Stimulated activated naive B cell treated with anti-CD40 and anti-IgM and Interleukin-4, amounts not matched to agents 10 μg/mL and 1 μg/mL and 100 μg/mL, for 72 hours (primary cell): Measurements from ENCODE around the gene PDYN.

ENCODE experiments used
- ATAC-seq, 2 donors: fragments of 150-1000 bp; cut with Tn5 transposase; replicated peaks; 2 replicates each; pipeline ENCODE4 v1.10.0; 2021; ENCODE audit warnings: moderate library complexity in 1 of 2
- DNase-seq: peaks from one replicate; pipeline ENCODE4 v3.0.0; 2021
- H3K27ac Mint-ChIP-seq: one replicate; pipeline ENCODE4 v1.8.0; 2022; ENCODE audit warnings: mild to moderate bottlenecking, mixed read lengths
- H3K27me3 Mint-ChIP-seq, 2 donors: one replicate each; pipeline ENCODE4 v1.8.0; 2022; ENCODE audit warnings: mixed read lengths in 2 of 2
- H3K36me3 Mint-ChIP-seq, 2 donors: one replicate each; pipeline ENCODE4 v1.8.0; 2022; ENCODE audit warnings: mixed read lengths in 2 of 2, mild to moderate bottlenecking in 1 of 2
- H3K4me1 Mint-ChIP-seq, 2 donors: one replicate each; pipeline ENCODE4 v1.8.0; 2022; ENCODE audit warnings: mixed read lengths in 2 of 2, mild to moderate bottlenecking in 1 of 2
- H3K4me3 Mint-ChIP-seq, 2 donors: one replicate each; pipeline ENCODE4 v1.8.0; 2022; ENCODE audit warnings: mild to moderate bottlenecking in 2 of 2, mixed read lengths in 2 of 2, moderate library complexity in 1 of 2
- H3K9me3 Mint-ChIP-seq, 2 donors: one replicate each; pipeline ENCODE4 v1.8.0; 2022; ENCODE audit warnings: mixed read lengths in 2 of 2, mild to moderate bottlenecking in 1 of 2

Gene PDYN

DNA sequence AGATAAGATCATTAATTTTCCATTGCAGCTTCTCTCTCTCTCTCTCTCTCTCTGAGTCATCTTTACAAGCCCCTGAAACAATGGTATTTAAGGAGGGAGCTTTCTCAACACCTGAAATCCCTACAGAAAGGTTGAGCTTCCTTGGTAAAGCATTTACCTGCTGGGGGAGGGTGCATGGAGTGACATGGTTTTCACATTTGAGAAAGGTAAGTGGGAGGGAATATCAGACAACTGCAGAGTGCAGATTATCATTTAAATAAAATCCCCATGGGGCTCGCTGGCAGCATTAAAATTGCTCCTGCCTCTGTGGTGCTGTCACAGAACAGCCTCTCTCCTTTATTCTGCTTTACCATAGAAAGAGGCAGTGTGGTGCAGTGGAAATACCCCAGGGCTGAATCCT, 10.3 kb upstream of the PDYN start:
- DNase-seq (no peak), ATAC-seq (no peak)
- no peaks in the 10 kb centered on the region for H3K4me1 Mint-ChIP-seq
- H3K4me3 Mint-ChIP-seq: no peak overlapping the region
- peaks cover 20 to 32% of the 10 kb centered on the region in 2 donors for H3K27me3 Mint-ChIP-seq
- H3K36me3 Mint-ChIP-seq: no peaks in the 10 kb centered on the region
- no peaks in the 10 kb centered on the region for H3K9me3 Mint-ChIP-seq
- no peak overlapping the region for H3K27ac Mint-ChIP-seq

DNA sequence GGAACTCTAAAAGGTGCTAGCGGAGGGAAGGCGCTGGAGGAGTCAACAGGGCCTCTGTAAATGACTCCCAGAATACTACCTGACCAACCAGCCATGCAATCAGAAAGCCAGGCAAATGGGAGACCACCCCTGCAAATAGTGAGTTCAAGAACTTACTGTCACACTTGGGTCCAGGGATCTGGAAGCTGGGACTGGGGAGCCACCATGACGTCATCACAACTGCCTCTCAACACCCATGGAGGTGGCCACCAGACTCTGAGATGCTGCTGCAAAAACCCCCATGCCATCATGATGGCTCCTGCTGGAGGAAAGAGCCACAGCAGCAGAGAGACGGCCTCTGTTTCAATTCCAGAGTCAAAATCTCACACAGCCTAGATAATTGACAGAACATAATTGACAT, 8.5 kb upstream of the PDYN start:
- Mint-ChIP-seq H3K27ac (no peak overlapping the region), H3K27me3 (peaks cover 29 to 36% of the 10 kb centered on the region in 2 donors), H3K9me3 (no peaks in the 10 kb centered on the region), H3K36me3 (no peaks in the 10 kb centered on the region), H3K4me3 (no peak overlapping the region), H3K4me1 (no peaks in the 10 kb centered on the region)
- ATAC-seq (no peak), DNase-seq (no peak)

DNA sequence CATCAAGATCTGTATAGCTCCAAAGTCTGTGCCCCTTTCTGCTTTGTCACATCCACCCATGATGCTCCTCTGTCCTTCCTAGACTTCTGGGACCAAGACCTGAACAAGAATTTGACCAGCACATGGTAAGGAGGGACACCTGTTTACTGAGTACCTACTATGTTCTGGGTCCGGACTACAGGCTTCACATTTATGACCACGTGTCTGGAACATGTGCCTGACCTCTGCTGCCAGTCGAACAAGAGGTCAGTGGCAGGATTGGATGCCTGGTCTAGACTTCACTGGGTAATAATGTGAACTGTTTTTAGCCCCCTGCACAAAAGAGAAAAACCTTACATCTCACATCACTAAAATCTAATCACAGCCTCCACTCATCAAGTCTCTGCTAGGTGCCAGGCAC, 7.3 kb upstream of the PDYN start:
- H3K27ac Mint-ChIP-seq: no peak overlapping the region
- no peaks in the 10 kb centered on the region for H3K4me1 Mint-ChIP-seq
- DNase-seq (no peak), ATAC-seq (no peak)
- H3K27me3 Mint-ChIP-seq: peaks cover 42 to 44% of the 10 kb centered on the region in 2 donors
- no peak overlapping the region for H3K4me3 Mint-ChIP-seq
- no peaks in the 10 kb centered on the region for H3K9me3 Mint-ChIP-seq
- no peaks in the 10 kb centered on the region for H3K36me3 Mint-ChIP-seq

DNA sequence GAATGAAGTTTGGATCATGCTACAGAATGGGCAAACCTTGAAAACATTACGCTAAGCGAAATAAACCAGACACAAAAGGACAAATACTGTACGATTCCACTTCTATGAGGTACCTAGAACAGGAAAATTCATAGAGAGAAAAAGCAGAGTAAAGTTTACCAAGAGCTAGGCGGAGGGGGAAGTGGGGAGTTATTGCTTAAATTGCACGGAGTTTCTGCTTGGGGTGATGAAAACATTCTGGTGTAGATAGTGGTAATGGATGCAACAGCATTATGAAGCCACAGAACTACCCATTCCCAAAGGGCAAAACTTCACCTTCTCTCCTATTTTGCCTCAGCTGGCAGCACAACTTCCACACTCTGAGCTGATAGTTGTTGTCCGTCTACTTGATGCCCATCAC, 6.4 kb upstream of the PDYN start:
- ATAC-seq (no peak), DNase-seq (no peak)
- H3K4me3 Mint-ChIP-seq: no peak overlapping the region
- no peaks in the 10 kb centered on the region for H3K36me3 Mint-ChIP-seq
- no peak overlapping the region for H3K27ac Mint-ChIP-seq
- no peaks in the 10 kb centered on the region for H3K4me1 Mint-ChIP-seq
- no peaks in the 10 kb centered on the region for H3K9me3 Mint-ChIP-seq
- peaks cover 48% of the 10 kb centered on the region in 2 donors for H3K27me3 Mint-ChIP-seq

DNA sequence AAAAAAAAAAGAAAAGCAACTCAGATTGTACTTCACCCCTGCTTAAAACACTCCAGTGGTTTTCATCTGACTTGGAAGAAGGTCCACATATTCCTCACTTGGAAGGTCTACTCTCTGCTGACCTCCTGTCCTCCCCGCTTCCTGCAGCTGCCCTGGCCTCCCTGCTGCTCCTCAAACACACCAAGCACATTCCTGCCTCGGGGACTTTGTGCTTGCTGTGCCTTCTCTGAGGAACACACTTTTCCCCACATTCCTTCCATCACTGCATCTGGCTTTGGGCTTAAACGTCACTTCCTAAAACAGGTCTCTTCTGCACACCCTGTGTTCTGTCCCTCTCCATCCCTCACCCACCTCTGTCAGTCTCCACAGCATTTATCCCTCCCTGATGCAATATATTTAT, 4.9 kb upstream of the PDYN start:
- no peaks in the 10 kb centered on the region for H3K36me3 Mint-ChIP-seq
- peaks cover 53 to 56% of the 10 kb centered on the region in 2 donors for H3K27me3 Mint-ChIP-seq
- no peak for ATAC-seq
- no peaks in the 10 kb centered on the region for H3K9me3 Mint-ChIP-seq
- DNase-seq: no peak
- H3K4me1 Mint-ChIP-seq: no peaks in the 10 kb centered on the region
- no peak overlapping the region for H3K27ac Mint-ChIP-seq
- H3K4me3 Mint-ChIP-seq: no peak overlapping the region

DNA sequence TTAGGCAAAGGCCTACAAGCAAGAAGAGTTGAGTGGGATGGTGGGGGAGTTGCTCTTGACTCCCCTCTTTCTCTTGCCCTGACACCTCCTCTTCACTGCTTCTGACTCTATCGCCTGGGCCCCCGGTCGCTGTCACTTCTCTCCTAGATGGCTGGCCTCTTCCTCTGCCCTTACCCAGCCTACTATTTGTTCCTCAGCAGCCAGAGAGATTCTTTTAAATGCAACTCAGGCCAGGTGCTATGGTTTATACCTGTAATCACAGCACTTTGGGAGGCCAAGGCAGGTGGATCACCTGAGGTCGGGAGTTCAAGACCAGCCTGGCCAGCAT, 4.3 kb upstream of the PDYN start:
- Mint-ChIP-seq H3K4me3 (no peak overlapping the region), H3K27me3 (peaks cover 59 to 62% of the 10 kb centered on the region in 2 donors), H3K36me3 (no peaks in the 10 kb centered on the region), H3K4me1 (no peaks in the 10 kb centered on the region), H3K9me3 (no peaks in the 10 kb centered on the region), H3K27ac (no peak overlapping the region)
- DNase-seq: no peak
- ATAC-seq: no peak

DNA sequence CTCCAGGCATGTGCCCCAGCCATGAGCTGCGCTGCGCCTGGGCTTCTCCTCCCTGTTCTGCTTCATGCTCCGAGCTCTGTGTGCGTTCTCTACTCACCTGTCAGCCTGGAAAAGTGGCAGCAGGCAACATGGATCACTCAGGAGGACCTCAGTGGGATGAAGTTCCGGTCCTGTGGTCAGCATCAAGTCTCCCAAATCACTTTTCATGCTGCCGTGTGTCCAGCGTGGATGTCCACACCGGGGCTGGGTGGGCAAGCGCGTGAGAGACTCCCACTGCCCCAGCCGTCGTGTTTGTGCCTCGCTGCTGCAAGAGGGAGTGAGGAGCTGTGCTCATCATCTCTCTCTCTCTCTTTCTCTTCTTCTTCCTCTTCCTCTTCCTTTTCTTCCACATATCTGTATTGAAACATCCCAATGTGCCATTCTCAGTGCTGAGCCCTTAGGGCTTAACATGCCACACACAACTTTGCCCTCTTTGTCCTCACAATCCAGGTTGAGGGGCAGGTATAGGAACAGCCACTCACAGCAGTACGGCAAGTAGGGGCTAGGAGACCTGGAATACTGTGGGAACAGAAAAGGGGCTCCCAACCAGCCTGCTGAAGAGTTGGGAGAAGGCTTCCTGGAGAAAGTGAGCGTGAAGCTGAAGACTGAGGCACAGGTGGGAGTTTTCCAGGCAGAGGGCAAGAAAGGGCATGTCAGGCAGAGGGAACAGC, 3.8 kb upstream of the PDYN start:
- Mint-ChIP-seq H3K4me1 (no peaks in the 10 kb centered on the region), H3K27ac (no peak overlapping the region), H3K27me3 (peaks cover 60 to 63% of the 10 kb centered on the region in 2 donors)

DNA sequence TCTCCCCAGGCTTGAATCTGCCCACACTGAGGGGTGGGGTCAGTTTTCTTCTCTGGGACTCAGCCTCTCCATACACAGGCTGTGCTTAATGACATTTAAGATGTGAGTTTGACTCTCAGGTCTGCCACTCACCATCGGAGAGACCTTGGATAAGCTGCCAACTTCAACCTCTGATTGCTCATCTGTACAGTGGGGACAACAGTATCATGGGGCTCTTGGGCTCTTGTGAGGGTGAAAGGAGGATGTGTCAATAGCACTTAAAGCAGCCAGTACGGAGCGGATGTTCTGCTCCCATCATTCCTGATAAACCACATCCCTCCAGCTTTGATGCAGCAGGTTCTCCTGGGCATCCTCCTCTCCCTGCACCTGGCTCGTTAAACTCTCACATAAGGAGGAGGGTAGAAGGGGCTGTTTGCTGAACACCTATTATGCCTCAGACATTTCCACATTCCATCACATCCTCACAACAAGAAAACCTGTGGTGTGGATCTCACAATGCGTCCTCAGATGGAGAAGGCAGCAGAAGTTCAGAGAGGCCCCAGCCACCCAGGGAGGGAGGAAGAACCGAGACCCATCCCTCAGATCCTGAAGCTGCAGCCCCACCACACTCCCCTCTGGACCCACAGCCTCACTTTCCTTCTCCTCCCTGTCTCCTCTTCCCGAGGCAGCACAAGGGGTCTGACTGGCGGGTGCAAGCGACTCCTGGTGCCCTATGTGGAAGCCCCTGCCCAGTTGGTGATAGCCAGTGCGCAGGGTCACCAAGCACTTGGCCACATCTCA, 1.9 kb upstream of the PDYN start:
- Mint-ChIP-seq H3K9me3 (no peaks in the 10 kb centered on the region), H3K4me1 (peaks cover 0 to 3% of the 10 kb centered on the region in 2 donors), H3K4me3 (no peak overlapping the region), H3K27ac (no peak overlapping the region), H3K27me3 (peaks cover 66 to 68% of the 10 kb centered on the region in 2 donors), H3K36me3 (no peaks in the 10 kb centered on the region)
- DNase-seq: no peak
- ATAC-seq: no peak

More for the DNA sequence above, 3.8 kb upstream of the PDYN start:
- no peak for ATAC-seq
- no peak for DNase-seq
- no peaks in the 10 kb centered on the region for H3K9me3 Mint-ChIP-seq
- no peak overlapping the region for H3K4me3 Mint-ChIP-seq
- no peaks in the 10 kb centered on the region for H3K36me3 Mint-ChIP-seq

DNA sequence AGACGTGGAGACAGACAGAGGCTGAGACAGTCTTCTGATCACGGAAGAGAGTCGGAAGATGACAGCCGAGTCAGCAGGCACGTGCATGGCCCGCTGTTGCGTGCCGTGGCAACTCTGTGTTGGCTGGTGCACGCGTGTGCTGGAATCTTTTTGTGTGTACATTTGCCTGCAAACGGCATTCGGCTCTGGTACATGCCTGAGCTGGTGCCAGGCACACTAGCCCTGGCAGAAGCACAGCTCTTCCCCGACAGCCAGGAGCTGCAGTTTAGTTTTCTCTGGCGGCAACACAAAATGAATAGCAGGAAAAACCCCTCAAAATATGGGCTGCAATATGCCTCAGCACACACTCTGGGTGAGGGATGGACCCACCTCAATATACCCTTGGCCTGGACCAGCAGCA, 769 bp upstream of the PDYN start:
- Mint-ChIP-seq H3K4me1 (peaks cover 0 to 3% of the 10 kb centered on the region in 2 donors), H3K27me3 (peaks cover 72 to 75% of the 10 kb centered on the region in 2 donors), H3K9me3 (no peaks in the 10 kb centered on the region), H3K36me3 (no peaks in the 10 kb centered on the region), H3K27ac (no peak overlapping the region), H3K4me3 (no peak overlapping the region)
- DNase-seq: no peak
- no peak for ATAC-seq

DNA sequence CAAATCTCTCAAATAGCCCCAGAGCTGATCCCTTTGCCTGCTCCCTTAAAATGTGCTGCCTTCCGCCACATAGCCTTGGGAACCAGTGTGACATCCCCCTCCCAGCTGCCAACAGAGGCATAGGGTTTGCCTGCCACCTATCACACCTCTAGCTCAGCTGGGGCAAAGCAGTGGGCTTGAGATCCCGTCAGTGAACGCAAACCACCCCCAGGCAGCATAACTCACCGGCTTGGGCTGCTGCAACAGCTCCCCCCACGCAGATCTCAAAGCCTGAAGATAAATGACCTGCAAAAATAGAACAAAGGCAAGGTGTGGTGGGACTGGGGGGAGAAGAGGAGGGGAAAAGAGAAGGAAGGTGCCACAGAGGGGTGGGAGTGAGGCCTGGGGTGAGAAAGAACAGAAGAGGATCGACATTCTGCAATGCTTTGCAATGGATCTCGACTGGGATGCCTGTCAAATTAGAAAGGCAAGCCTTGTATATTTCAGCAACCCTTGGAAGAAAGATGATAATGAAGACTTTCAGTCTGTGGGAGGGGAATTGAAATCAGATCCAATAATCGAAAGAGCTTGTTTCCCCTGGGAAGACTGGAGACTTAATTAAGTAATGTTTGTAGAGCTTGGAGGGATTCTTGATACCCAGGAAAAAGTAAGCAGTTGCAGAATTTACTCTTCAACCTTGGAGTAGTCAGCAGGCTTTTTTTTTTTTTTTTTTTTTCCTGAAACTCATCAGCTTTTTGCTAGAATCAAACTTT, 1.3 kb downstream of the PDYN start:
- DNase-seq (no peak), ATAC-seq (no peak)
- Mint-ChIP-seq H3K4me1 (peaks cover 0 to 3% of the 10 kb centered on the region in 2 donors), H3K27ac (no peak overlapping the region), H3K27me3 (peaks cover 58 to 59% of the 10 kb centered on the region in 2 donors), H3K4me3 (no peak overlapping the region), H3K36me3 (no peaks in the 10 kb centered on the region), H3K9me3 (no peaks in the 10 kb centered on the region)

DNA sequence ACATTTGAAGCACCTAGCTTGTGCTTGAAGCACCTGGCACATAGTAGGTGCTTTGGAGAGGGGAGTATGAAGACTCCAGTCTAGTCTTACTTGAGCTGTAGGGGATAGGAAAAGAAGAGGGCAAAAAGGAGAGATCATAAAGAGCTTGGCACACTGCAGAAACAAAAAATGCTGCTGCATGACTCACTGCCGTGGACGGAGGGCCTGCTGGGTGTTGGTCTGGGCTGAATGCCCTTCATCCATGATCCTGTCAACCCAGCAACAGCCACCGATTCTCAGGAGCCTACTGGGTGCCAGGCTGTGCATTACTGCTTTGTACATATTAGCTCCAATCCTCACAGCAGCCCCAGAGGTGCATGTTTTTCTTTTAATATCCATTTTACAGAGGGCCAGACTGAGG, 6.0 kb downstream of the PDYN start:
- DNase-seq: no peak
- H3K4me3 Mint-ChIP-seq: no peak overlapping the region
- H3K9me3 Mint-ChIP-seq: no peaks in the 10 kb centered on the region
- no peaks in the 10 kb centered on the region for H3K36me3 Mint-ChIP-seq
- H3K4me1 Mint-ChIP-seq: peaks cover 0 to 3% of the 10 kb centered on the region in 2 donors
- no peak for ATAC-seq
- peaks cover 53 to 54% of the 10 kb centered on the region in 2 donors for H3K27me3 Mint-ChIP-seq
- no peak overlapping the region for H3K27ac Mint-ChIP-seq

DNA sequence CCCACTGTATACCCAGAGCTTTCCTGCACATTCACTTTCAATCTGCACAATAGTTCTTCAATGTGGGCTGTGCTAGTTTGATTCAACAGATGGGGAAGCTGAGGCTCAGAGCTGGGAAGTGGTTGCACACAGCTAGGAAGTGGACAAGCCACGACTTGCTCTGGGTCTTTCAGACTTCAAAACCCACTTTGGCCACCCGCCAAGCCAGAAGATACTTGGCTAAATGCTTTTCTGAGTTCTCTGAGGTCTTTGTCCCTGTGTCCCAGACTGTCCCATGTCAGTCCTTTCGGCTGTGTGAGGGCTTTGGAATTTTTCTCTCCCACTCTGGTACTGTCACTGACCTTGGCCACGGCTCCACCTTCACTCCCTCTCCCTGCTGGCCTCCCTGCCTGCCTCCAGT, 10.6 kb downstream of the PDYN start:
- Mint-ChIP-seq H3K36me3 (no peaks in the 10 kb centered on the region), H3K4me3 (no peak overlapping the region), H3K27me3 (peaks cover 51 to 57% of the 10 kb centered on the region in 2 donors), H3K27ac (no peak overlapping the region), H3K4me1 (no peaks in the 10 kb centered on the region), H3K9me3 (no peaks in the 10 kb centered on the region)
- no peak for DNase-seq
- ATAC-seq: no peak

DNA sequence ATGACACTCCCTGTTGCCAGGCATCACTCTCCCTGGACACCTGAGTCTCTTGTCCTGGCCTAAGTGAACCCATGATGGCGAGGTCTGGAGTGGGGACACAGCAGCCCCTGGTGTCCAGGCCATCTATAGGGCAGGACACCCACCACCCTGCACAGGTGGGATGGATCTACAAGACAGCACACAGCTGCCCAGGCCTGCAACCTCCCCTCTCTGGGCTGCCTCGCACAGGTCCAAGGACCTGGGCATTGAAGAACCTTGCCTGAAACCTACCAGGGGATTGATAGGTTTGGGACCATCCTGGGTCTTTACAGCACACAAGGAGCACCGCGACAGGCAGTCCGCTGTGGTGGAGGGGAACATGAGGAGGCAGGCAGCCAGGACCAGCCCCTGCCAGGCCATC, 11.2 kb downstream of the PDYN start:
- peaks cover 51 to 63% of the 10 kb centered on the region in 2 donors for H3K27me3 Mint-ChIP-seq
- no peak overlapping the region for H3K4me3 Mint-ChIP-seq
- no peak overlapping the region for H3K27ac Mint-ChIP-seq

DNA sequence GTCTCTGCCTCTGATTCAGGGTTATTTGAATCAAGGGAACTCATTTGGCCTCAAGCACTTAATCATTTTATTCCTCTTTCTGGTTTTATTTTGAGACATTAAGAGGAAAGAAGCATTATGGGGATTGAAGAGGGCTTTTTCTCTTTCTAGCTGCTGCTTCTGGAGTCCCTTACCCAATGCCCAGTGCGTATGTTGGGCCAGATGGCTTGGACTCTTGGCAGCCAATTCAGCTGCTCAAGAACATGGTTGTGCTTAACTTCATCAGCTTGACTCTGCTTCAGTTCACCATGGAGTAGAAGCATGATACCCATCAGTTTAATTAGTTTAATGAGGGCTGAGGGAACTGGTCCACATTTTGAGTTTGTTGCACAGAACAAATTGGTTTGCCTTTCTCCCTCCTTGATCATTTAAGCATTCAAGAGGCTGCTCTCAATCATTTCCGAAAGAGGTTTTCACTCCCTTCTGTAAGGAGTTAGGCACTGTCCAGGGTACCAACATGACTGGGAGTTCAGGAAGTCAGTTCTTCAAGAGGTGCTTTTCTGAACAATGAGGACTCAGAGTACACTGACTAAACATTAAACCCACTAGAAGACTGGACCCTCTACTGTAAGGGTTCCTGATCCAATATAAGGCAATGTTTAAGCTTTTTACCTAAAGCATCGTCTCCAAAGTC, 14.6 kb downstream of the PDYN start:
- Mint-ChIP-seq H3K27ac (no peak overlapping the region), H3K27me3 (peaks cover 37 to 53% of the 10 kb centered on the region in 2 donors), H3K36me3 (no peaks in the 10 kb centered on the region), H3K9me3 (peaks cover 0 to 5% of the 10 kb centered on the region in 2 donors), H3K4me1 (no peaks in the 10 kb centered on the region), H3K4me3 (no peak overlapping the region)
- no peak for ATAC-seq
- DNase-seq: no peak

More for the DNA sequence above, 11.2 kb downstream of the PDYN start:
- no peak for ATAC-seq
- no peaks in the 10 kb centered on the region for H3K9me3 Mint-ChIP-seq
- no peak for DNase-seq
- no peaks in the 10 kb centered on the region for H3K4me1 Mint-ChIP-seq
- H3K36me3 Mint-ChIP-seq: no peaks in the 10 kb centered on the region
